Measurements from ENCODE around the gene TBL2.

DNA sequence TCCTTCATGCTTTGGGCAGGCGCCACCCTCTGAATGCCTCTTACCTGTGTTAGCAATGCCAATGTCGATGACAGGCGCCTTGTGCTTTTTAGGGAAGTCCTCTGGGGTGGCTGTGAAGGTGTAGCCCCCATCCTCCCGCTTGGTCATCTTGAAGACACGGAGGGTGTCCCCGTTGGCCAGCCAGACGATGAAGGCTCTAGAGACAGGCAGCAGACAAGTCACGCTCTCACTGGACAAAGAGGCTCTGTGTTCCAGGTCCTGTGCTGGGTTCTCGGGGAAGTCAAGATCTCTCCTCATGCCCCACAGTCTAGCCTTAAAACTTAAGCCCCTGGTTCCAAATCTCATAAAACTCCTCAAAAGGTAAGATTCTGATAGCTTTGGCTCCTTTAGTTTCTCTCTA is 5.1 kb downstream of the TBL2 start:
- TF ChIP-seq, protein P1, sequence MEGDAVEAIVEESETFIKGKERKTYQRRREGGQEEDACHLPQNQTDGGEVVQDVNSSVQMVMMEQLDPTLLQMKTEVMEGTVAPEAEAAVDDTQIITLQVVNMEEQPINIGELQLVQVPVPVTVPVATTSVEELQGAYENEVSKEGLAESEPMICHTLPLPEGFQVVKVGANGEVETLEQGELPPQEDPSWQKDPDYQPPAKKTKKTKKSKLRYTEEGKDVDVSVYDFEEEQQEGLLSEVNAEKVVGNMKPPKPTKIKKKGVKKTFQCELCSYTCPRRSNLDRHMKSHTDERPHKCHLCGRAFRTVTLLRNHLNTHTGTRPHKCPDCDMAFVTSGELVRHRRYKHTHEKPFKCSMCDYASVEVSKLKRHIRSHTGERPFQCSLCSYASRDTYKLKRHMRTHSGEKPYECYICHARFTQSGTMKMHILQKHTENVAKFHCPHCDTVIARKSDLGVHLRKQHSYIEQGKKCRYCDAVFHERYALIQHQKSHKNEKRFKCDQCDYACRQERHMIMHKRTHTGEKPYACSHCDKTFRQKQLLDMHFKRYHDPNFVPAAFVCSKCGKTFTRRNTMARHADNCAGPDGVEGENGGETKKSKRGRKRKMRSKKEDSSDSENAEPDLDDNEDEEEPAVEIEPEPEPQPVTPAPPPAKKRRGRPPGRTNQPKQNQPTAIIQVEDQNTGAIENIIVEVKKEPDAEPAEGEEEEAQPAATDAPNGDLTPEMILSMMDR (IDR thresholded peaks at IDR 0.05): no peak
- TF ChIP-seq POLR2A (IDR thresholded peaks at IDR 0.05) (no peak), POLR2AphosphoS5 (IDR thresholded peaks at IDR 0.05; ENCODE audit: insufficient read depth in 1 of 2, low read depth in 1 of 2) (no peak)
